Activated CD8-positive, alpha-beta T cell treated with anti-CD3 and anti-CD28 coated beads for 36 hours (primary cell): ENCODE data around the gene ARHGEF1. TPM values are rescaled to one million over a fixed set of nuclear protein-coding genes. Genes with fewer than 3 reads are reported as not detected.
A peak's percentile ranks its signal among the peaks of the same experiment; 100 is the strongest.
"Not testable (repeated sequence)": the region's sequence is repeated elsewhere in the genome, so short reads cannot be mapped to it uniquely, and the experiment has no call there.

Experiments
- ATAC-seq: fragments of 200-7000 bp; cut with Tn5 transposase; one replicate; pipeline ENCODE4 v1.10.0; 2021; ENCODE audit warnings: mild to moderate bottlenecking, moderate library complexity
- CTCF ChIA-PET: fragments of 350-600 bp; sonication (Branson Sonifier 250); formaldehyde crosslinking; loops from one replicate; lab custom pipeline; 2021; ENCODE audit warnings: antibody characterized with exemption; lab: Charles Lee
- POLR2A ChIA-PET: fragments of 350-600 bp; sonication (Branson Sonifier 250); formaldehyde crosslinking; loops from one replicate; lab custom pipeline; 2021; ENCODE audit warnings: antibody characterized with exemption; lab: Charles Lee
- DNase-seq: peaks from one replicate; pipeline ENCODE4 v3.0.0-alpha.2; 2020
- H3K27ac Mint-ChIP-seq: one replicate; pipeline ENCODE4 v1.8.0; 2021; ENCODE audit warnings: mild to moderate bottlenecking, mixed read lengths
- H3K27me3 Mint-ChIP-seq: one replicate; pipeline ENCODE4 v1.8.0; 2021; ENCODE audit warnings: mixed read lengths
- H3K36me3 Mint-ChIP-seq: one replicate; pipeline ENCODE4 v1.8.0; 2021; ENCODE audit warnings: low read depth, mixed read lengths
- H3K4me1 Mint-ChIP-seq: one replicate; pipeline ENCODE4 v1.8.0; 2021; ENCODE audit warnings: low read depth, mixed read lengths
- H3K4me3 Mint-ChIP-seq: one replicate; pipeline ENCODE4 v1.8.0; 2021; ENCODE audit warnings: mild to moderate bottlenecking, moderate library complexity, mixed read lengths
- H3K9me3 Mint-ChIP-seq: one replicate; pipeline ENCODE4 v1.8.0; 2021; ENCODE audit warnings: mixed read lengths
- CTCF ChIP-seq: fragments of 200-600 bp; IDR thresholded peaks from one replicate; pipeline ENCODE4 v1.8.0; 2022; ENCODE audit warnings: antibody characterized with exemption, mild to moderate bottlenecking
- intact Hi-C: fragments of 100-400 bp; cut with micrococcal nuclease; formaldehyde crosslinking; loops from one replicate; pipeline ENCODE4 v1.10.0; 2022
- total RNA-seq, 2 experiments: library from RNA; stranded (reverse); gene quantifications; one replicate each; pipeline ENCODE4 v1.2.3, GENCODE V29; 2021

The ARHGEF1 gene
- total RNA-seq, 2 experiments from 2014 or later = 307 to 308 TPM

- no peaks in the 10 kb centered on the region for H3K9me3 Mint-ChIP-seq
- H3K36me3 Mint-ChIP-seq = no peaks in the 10 kb centered on the region
- no peak for TF ChIP-seq CTCF
- ATAC-seq = no peak
- peaks cover 14% of the 10 kb centered on the region for H3K27me3 Mint-ChIP-seq
- H3K4me1 Mint-ChIP-seq = peaks cover 48% of the 10 kb centered on the region
- POLR2A ChIA-PET = interaction anchor here (1.0 to 2.3 kb wide), 10 partner anchors 9 to 77 kb away, joined by 3 to 11 read pairs (median 6); partner anchors contain the start of gene RPS19
- CTCF ChIA-PET = interaction anchor here (0.9 to 2.6 kb wide), 6 partner anchors 8 to 78 kb away, joined by 3 to 10 read pairs (median 5); partner anchors contain the start of gene RPS19
- DNase-seq = no peak
- intact Hi-C loops = no loop called here
- H3K27ac Mint-ChIP-seq = no peak overlapping the region
- H3K4me3 Mint-ChIP-seq = no peak overlapping the region
Measured at GRCh38 chr19:41936961-41937360, 54.0 kb downstream of the ARHGEF1 start.

GRCh38 chr19:41937525-41938468 is 54.8 kb downstream of the ARHGEF1 start:
- Mint-ChIP-seq H3K27me3 (peaks cover 16% of the 10 kb centered on the region), H3K27ac (peak overlapping the region; percentile 50), H3K4me1 (peaks cover 48% of the 10 kb centered on the region), H3K9me3 (no peaks in the 10 kb centered on the region), H3K36me3 (peaks cover 2% of the 10 kb centered on the region), H3K4me3 (no peak overlapping the region)
- ChIA-PET POLR2A (interaction anchor here (1.0 to 2.3 kb wide), 10 partner anchors 8 to 78 kb away, joined by 3 to 11 read pairs (median 6); partner anchors contain the start of gene RPS19), CTCF (interaction anchor here (1.1 to 2.6 kb wide), 4 partner anchors 7 to 77 kb away, joined by 4 to 10 read pairs (median 8); partner anchors contain the start of gene RPS19)
- no peak for ATAC-seq
- peak; percentile 59 for TF ChIP-seq CTCF
- no peak for DNase-seq
- intact Hi-C loops = no loop called here

- H3K4me3 Mint-ChIP-seq, ATAC-seq, intact Hi-C loops, DNase-seq, H3K36me3 Mint-ChIP-seq, H3K9me3 Mint-ChIP-seq, H3K27ac Mint-ChIP-seq, CTCF ChIA-PET: not testable (repeated sequence)
- peaks cover 46% of the 10 kb centered on the region for H3K4me1 Mint-ChIP-seq
- POLR2A ChIA-PET = interaction anchor here (0.8 to 1.2 kb wide), 3 partner anchors 55 to 79 kb away, joined by 3 to 5 read pairs (median 4); partner anchors contain the start of gene RPS19
- H3K27me3 Mint-ChIP-seq = peaks cover 18% of the 10 kb centered on the region
Measured at GRCh38 chr19:41939209-41939608, 56.2 kb downstream of the ARHGEF1 start.

- ATAC-seq = peak; percentile 50
- peaks cover 3% of the 10 kb centered on the region for H3K36me3 Mint-ChIP-seq
- peak; percentile 69 for DNase-seq
- H3K4me3 Mint-ChIP-seq = peak overlapping the region; percentile 78
- ChIA-PET CTCF (no interaction called here), POLR2A (interaction anchor here (0.8 to 3.4 kb wide), 5 partner anchors 56 to 80 kb away, joined by 3 to 22 read pairs (median 5); partner anchors contain the start of gene RPS19)
- peak overlapping the region; percentile 90 for H3K27ac Mint-ChIP-seq
- H3K4me1 Mint-ChIP-seq = peaks cover 44% of the 10 kb centered on the region
- peaks cover 17% of the 10 kb centered on the region for H3K27me3 Mint-ChIP-seq
- intact Hi-C loops = no loop called here
- no peak for TF ChIP-seq CTCF
- H3K9me3 Mint-ChIP-seq = no peaks in the 10 kb centered on the region
Measured at GRCh38 chr19:41939861-41940730, 57.1 kb downstream of the ARHGEF1 start.
